ENCODE data around the gene ADM2.

The ADM2 gene

GRCh38 chr22:50436841-50437341 is 44.5 kb upstream of the ADM2 start:
- no peak for DNase-seq (ENCODE audit: low read depth)
- no peak for TF ChIP-seq CTCF (IDR thresholded peaks at IDR 0.05; ENCODE audit: insufficient read depth, low read depth, low read length, missing control alignments)
- no peak overlapping the region for H3K4me3 ChIP-seq (ENCODE audit: low read length)

DNA sequence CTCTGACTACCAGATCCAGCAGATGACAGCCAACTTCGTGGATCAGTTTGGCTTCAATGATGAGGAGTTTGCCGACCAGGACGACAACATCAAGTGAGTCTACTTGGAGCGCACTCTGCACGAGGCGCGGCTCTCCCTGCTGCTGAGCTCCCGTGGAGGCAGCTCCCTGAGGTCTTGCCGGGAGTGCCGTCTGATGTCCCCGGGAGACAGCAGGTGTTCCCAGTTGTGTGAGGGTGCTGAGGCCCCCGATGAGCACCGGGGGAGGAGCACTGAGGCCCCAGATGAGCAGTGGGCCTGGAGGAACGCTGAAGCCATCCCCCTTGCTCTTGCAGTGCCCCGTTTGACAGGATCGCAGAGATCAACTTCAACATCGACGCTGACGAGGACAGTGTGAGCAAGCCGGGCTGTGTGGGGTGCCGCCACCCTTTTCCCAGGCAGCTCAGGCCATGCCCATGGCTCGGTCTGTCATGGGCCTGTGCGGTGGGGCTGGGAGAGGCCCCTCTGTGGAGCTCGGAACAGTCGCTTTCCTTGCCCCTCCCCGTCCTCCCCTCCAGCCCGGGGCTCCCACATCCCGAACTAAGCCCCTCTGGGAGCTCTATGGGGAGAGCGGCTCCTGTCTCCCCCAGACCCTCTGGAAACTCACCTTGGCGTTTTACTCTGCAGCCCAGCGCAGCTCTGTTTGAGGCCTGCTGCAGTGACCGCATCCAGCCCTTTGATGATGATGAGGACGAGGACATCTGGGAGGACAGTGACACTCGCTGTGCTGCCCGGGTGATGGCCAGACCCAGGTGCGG is 43.6 kb upstream of the ADM2 start:
- DNase-seq (ENCODE audit: low read depth): no peak
- TF ChIP-seq CTCF (IDR thresholded peaks at IDR 0.05; ENCODE audit: insufficient read depth, low read depth, low read length, missing control alignments): no peak
- no peak overlapping the region for H3K4me3 ChIP-seq (ENCODE audit: low read length)

DNA sequence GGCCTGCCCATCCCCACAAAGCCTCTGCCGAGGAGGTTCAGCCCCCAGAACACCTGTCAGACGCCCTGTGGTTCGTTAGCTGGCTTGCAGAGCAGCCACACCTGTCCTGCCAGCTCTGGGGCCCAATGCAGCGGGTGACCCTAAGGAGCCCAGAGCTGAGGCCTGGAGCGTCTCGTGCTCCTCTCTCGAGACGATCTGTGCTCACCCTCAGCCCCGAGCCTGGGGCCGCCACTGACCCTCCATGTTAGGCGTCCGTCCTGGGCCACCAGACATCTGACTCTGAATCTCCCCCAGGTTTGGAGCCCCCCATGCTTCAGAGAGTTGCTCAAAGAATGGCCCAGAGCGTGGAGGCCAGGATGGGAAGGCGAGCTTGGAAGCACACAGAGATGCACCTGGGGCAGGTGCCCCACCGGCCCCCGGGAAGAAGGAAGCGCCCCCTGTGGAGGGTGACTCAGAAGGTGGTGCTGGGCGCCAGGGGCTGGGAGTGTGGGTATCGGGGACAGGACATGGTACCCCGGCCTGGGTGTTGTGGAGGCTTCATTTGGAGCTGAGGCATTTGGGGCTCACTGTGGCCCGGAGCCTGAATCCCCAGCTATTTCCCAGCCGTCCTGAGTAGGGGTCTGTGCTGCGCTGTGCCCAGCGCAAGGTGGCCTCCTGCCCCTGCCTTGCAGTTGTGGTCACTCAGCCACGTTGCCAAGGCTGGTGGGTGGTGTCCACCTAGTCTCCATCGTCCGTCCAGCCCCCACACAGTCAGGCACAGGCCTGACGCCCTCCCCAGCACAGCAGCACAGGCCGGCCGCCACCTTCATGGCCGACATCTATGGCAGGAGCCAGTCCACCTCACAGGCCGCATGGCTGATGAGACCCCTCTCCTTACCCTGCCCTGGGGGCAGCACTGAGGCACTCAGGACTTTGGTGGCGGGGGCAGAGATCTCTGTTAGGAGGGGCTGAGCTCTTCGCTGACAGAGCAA is 42.8 kb upstream of the ADM2 start:
- no peak overlapping the region for H3K4me3 ChIP-seq (ENCODE audit: low read length)
- no peak for DNase-seq (ENCODE audit: low read depth)
- TF ChIP-seq CTCF (IDR thresholded peaks at IDR 0.05; ENCODE audit: insufficient read depth, low read depth, low read length, missing control alignments): no peak

GRCh38 chr22:50439314-50439870 is 42.0 kb upstream of the ADM2 start:
- no peak for DNase-seq (ENCODE audit: low read depth)
- no peak overlapping the region for H3K4me3 ChIP-seq (ENCODE audit: low read length)
- TF ChIP-seq CTCF (IDR thresholded peaks at IDR 0.05; ENCODE audit: insufficient read depth, low read depth, low read length, missing control alignments): no peak

- no peak overlapping the region for H3K4me3 ChIP-seq (ENCODE audit: low read length)
- no peak for TF ChIP-seq CTCF (IDR thresholded peaks at IDR 0.05; ENCODE audit: insufficient read depth, low read depth, low read length, missing control alignments)
- no peak for DNase-seq (ENCODE audit: low read depth)
Measured at GRCh38 chr22:50439871-50440331, 41.4 kb upstream of the ADM2 start.

GRCh38 chr22:50440544-50441249 is 40.6 kb upstream of the ADM2 start:
- no peak for DNase-seq (ENCODE audit: low read depth)
- no peak for TF ChIP-seq CTCF (IDR thresholded peaks at IDR 0.05; ENCODE audit: insufficient read depth, low read depth, low read length, missing control alignments)
- H3K4me3 ChIP-seq (ENCODE audit: low read length): no peak overlapping the region
